Right hindlimb (tissue), 1 donor: Measurements from ENCODE around the gene DGKA.
"Not testable (repeated sequence)": the region's sequence is repeated elsewhere in the genome, so short reads cannot be mapped to it uniquely, and the experiment has no call there.

Experiments used
- DNase-seq: peaks from one replicate; pipeline ENCODE4 v3.0.0-alpha.2; 2018

The DGKA gene

GRCh38 chr12:55969356-55969755 lies 38.4 kb downstream of the DGKA start:
- DNase-seq = no peak

GRCh38 chr12:55970775-55971174 lies 39.8 kb downstream of the DGKA start:
- no peak for DNase-seq

DNA sequence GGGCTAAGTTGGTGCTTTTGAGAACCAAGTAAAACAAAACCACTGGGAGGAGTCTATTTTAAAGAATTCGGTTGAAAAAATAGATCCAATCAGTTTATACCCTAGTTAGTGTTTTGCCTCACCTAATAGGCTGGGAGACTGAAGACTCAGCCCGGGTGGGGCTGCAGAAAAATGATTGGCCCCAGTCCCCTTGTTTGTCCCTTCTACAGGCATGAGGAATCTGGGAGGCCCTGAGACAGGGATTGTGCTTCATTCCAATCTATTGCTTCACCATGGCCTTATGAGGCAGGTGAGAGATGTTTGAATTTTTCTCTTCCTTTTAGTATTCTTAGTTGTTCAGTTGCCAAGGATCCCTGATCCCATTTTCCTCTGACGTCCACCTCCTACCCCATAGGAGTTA lies 41.1 kb downstream of the DGKA start:
- DNase-seq = no peak

- DNase-seq = no peak
Measured at GRCh38 chr12:55972456-55972855, 41.5 kb downstream of the DGKA start.

GRCh38 chr12:55972911-55973598 lies 42.1 kb downstream of the DGKA start:
- no peak for DNase-seq

DNA sequence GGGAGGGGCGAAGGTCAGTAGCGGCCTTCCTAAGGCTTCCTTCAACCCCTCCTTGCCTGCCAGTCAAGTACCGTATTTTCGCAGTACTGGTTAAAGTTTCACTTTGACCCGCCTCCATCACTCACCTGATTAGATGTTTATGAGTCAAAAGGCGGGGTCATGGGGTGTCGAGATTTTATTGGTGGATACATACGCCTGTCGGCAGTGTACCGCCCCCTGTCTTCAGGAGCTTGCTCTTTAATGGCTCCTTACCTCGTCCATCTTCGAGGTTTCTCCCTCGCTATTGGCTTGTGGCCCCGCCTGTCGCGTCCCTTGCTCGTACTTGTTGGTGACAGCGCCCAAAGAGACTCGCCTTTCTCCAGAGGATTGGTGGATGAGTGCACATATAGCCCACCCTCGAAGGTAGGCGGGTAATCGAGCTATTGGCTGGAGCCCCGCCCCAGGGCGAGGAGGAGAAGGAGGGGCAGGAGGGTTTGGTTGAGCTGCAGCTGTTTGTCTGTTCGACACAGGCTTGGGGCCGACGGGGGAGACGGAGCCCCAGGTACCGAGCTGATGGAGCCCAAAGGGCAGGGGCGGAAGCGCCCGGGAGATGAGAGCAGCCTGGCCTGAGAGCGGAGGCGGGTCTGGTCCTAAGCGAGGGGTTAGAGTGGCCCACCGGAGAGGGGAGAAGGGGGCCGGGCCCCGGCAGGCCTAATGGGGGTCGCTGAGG lies 42.8 kb downstream of the DGKA start, which contains the start of gene RAB5B:
Gene RAB5B (plus strand): TSS at position 480 of the 709 bp plus-strand sequence. CDS start 12,883 bp downstream, outside the sequence.
- peak; percentile 100 for DNase-seq

DNA sequence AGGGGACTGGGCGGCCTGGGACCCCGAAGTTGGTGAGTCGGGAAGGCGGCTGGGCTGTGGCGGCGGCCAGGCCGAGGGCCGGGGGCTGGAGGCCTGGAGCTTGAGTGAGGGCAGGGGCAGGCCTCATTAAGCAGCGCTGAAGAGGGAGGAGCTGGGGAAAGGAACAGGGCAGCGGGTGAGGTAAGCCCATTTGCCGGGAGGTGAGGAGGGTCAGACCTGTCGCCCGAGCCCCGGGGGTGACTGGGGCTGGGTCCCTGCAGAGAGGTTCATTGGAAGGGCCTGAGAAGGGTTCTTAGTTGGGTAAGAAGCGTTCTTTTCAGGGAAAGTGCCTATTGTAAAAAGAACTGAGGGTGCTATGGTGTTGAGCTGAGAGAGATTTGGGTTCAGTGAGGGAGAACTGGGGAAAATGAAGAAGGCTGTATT lies 43.4 kb downstream of the DGKA start:
- DNase-seq = no peak

GRCh38 chr12:55978393-55978792 lies 47.4 kb downstream of the DGKA start:
- DNase-seq = no peak

- DNase-seq = no peak
Measured at GRCh38 chr12:55979069-55979468, 48.1 kb downstream of the DGKA start.

GRCh38 chr12:55981882-55982281 lies 50.9 kb downstream of the DGKA start:
- not testable (repeated sequence) for DNase-seq

- no peak for DNase-seq
Measured at GRCh38 chr12:55982319-55982936, 51.5 kb downstream of the DGKA start.

DNA sequence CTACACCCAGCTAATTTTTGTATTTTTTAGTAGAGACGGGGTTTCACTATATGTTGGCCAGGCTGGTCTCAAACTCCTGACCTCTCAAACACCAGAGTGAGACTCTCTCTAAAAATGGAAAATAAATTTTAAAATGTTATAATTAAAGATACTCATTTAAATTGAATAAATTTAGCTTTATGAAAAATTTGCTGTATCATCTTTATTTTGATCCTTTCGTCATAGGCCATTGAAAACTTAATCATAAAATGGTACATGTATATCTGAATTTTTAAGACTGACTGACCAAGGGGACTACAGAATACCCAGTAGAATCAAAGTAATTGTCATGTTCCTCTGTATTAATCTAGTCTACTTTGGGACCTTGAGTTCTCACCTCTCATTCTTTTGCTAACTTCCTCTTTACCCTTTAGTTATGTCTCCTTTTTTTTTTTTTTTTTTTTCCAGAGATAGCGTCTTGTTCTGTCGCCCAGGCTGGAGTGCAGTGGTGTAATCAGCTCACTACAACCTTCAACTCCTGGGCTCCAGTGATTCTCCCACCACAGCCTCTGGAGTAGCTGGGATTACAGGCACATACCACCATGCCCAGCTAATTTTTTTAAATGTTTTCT lies 52.4 kb downstream of the DGKA start:
- DNase-seq = no peak

GRCh38 chr12:55984861-55985260 lies 53.9 kb downstream of the DGKA start:
- DNase-seq = no peak

DNA sequence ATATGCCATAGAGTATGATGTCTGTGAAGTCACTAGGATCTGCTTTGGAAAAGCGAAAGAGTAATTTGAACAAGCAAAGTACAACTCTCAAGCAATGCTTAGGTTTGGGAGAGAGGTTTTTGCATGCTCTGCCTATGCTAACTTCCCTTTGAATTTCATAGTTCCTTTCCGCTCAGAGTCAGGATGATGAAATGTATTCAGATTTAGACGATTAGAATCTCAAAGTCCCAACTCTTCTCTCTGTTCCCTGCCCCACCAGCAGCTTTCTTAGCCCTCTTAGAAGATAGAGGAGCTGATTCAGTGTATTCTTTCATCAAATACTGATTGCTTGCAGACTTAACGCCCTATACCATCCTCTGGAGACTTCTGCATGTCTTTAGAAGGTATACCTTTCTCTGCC lies 54.4 kb downstream of the DGKA start:
- DNase-seq = no peak

GRCh38 chr12:55985976-55986375 lies 55.0 kb downstream of the DGKA start:
- DNase-seq = not testable (repeated sequence)

DNA sequence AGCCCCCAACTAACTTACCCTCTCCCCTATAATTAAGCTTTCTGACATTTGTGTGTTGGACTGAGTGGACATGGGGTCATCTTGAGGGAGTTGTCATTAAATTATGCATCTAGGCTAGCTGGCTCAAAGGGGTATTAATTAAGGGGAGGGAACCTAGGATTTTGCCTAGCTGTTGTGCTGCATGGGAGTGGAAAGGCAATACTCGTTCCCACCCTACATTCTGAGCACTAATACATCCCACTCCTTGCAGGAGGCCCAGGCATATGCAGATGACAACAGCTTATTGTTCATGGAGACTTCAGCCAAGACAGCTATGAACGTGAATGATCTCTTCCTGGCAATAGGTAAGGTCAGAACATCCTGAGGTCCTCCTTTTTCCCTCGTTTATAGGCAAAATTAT lies 60.1 kb downstream of the DGKA start:
- no peak for DNase-seq

DNA sequence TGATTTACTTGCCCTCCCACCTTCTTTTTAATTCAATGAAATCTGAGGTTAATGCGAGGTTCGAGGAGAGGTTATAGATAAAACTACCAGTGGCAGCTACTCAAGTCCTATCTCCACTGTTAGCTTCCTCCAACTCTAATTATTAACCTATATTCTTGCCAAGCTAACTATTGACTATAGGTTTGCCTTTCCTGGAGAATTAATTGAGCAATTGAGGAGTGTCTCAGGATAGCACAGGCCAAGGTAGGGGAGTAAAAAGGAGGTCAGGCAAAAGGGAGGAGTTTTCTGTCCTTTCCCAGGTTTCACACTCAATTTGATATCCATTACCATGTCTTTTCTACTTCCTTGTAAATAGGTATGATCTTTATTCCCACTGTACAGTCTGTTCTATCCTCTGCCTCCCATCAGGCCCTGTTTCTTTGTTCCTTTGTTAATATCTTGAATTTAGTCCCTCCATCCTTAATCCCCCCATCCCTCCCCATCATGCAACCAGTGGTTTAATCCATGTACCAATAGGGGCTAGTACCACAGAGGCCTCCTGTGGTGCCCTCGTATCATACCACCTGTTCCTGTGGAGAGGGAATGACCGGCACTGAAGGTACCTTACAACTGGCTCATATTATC lies 62.4 kb downstream of the DGKA start:
- DNase-seq = no peak

DNA sequence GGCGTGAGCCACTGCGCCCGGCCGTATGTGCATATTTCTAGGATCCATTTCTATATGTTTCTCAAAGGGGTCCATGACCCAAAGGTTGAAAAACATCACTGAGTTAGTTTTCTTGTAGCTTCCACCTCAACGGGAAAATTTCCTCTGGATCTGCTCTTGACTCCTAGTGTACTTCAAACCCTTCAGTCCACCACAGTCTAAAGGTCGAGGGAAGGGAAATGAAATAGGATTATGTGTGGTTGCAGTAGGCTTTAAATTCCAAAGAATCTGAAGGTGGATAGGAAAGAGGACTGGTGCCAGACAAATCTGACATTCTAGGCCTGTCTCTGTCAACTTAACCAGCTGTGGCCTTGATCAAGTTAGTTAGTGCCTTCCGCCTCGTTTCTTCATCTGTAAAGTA lies 64.4 kb downstream of the DGKA start:
- no peak for DNase-seq

GRCh38 chr12:55996201-55996714 lies 65.3 kb downstream of the DGKA start:
- DNase-seq = peak; percentile 62

GRCh38 chr12:55996715-55997534 lies 66.0 kb downstream of the DGKA start, which contains the start of gene SUOX:
SUOX (plus strand) TSS chr12:55997276; CDS start chr12:56002222, 4,946 bp downstream.
- DNase-seq = peak; percentile 98

- DNase-seq = no peak
Measured at GRCh38 chr12:55997535-55997859, 66.5 kb downstream of the DGKA start.

DNA sequence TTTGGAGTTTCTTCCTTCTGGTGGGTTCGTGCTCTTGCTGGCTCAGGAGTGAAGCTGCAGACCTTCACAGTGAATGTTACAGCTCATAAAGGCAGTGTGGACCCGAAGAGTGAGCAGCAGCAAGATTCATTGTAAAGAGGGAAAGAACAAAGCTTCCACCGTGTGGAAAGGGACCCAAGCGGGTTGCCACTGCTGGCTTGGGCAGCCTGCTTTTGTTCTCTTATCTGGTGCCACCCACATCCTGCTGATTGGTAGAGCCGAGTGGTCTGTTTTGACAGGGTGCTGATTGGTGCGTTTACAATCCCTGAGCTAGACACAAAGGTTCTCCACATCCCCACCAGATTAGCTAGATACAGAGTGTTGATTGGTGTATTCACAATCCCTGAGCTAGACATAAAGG lies 68.6 kb downstream of the DGKA start:
- DNase-seq = not testable (repeated sequence)
